C4-2B (cell line): Measurements from ENCODE around the gene ATP5F1D.

Experiments
- H3K27ac ChIP-seq: fragments of 450-650 bp; 2 replicates; pipeline ENCODE4 v1.5.1; 2017
- CTCF ChIP-seq: fragments of 450-650 bp; conservative IDR thresholded peaks from 2 replicates; pipeline ENCODE4 v1.5.1; 2017; ENCODE audit warnings: mild to moderate bottlenecking
- ZFX ChIP-seq: fragments of 450-650 bp; IDR thresholded peaks from 2 replicates; pipeline ENCODE4 v1.6.1; 2017

Gene ATP5F1D

GRCh38 chr19:1292419-1293151 is 51.0 kb downstream of the ATP5F1D start:
- no peak overlapping the region for H3K27ac ChIP-seq
- TF ChIP-seq CTCF: no peak
- no peak for TF ChIP-seq ZFX

GRCh38 chr19:1293782-1294604 is 52.4 kb downstream of the ATP5F1D start:
- TF ChIP-seq CTCF: no peak
- TF ChIP-seq ZFX: no peak
- H3K27ac ChIP-seq: no peak overlapping the region
